ENCODE results near the gene SLC24A3.

DNA sequence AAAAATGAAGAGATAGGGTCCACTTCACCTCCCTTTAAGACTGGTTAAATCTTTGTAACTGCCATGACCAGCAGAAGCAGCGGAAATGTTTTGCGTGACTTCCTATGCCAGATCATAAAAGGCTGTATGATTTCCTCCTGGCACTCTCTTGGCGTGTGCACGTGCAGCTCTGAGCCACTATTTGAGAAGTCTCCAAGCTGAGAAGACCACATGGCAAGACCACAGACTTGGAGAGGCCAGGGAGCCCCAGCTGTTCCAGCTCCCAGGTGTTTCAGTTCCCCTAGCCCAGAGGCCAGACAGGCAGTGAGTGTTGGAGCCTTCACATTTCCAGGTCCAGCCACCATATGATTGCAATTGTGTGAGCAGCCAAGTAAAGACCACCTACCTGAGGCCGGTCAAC is 286.3 kb downstream of the SLC24A3 start:
- no peak for TF ChIP-seq CTCF (IDR thresholded peaks at IDR 0.05; ENCODE audit: low read depth, low read length)
- TF ChIP-seq EZH2phosphoT487 (IDR thresholded peaks at IDR 0.05; ENCODE audit: low read depth), result no peak
